ENCODE measurements around the gene ATAD3B.
"Not testable (repeated sequence)": the region's sequence is repeated elsewhere in the genome, so short reads cannot be mapped to it uniquely, and the experiment has no call there.

The ATAD3B gene

DNA sequence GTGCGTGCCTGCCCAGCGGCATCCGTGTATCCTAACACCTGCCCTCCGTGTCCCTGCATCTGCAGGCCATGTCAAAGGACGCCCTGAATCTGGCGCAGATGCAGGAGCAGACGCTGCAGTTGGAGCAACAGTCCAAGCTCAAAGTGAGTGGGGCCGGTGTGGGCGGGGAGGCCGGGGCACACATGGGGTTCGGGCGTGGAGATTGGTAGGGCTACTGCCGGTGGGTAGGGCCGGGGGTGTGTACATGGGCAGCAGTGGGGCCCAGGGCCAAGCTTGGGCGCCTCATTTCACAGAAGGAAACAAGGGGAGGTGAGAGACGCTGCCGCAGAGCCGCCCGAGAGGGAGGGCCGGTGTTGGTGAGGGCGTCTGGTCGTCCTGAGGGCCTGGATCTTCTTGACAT is 20.9 kb upstream of the ATAD3B start:
- DNase-seq (ENCODE audit: low read depth) = not testable (repeated sequence)

DNA sequence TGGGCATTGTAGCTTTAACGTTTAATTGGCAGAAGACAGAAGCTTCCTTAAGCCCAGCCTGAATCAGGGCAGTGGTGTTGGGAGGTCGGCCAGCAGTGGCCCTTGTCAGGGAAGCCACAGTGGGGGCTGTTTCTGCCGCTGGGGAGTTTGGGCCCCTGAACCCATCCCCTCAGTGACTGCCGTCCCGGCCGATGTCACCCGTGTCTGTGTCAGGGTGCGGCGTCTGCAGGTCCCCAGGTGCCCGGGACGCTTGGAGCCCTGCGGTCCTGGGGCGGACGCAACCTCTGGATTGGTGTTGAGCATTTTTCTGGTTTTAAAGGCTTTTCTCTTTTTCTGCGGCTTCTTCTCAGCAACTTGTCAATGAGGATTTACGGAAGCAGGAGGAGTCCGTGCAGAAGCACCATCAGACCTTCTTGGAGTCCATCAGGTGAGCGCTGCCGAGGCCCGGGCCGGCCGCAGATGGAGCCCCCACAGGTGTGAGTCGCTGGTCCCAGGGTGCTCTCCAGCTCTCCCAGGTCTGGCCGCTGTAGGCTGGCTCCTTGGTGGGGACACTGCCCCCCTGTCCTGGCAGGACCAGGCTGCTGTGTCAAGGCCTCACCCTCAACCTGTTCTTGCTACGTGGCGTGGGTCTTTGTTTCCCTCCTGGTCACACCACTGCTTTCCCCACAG is 19.7 kb upstream of the ATAD3B start:
- DNase-seq (ENCODE audit: low read depth) = no peak

DNA sequence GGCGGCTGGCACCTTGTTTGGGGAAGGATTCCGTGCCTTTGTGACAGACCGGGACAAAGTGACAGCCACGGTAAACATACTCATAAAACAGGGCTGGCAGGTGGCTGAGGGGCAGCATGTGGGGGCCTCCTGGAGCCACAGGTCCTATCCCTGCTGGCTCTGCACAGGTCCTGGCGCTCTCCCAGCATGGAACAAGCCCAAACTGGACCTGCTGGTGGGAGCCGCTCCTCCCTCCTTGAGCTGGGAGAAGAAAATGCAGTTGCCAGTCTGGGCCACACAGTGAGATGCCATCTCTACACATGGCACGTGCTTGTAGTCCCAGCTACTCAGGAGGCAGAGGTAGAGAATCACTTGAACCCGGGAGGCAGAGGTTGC is 19.2 kb upstream of the ATAD3B start:
- DNase-seq (ENCODE audit: low read depth) = not testable (repeated sequence)

DNA sequence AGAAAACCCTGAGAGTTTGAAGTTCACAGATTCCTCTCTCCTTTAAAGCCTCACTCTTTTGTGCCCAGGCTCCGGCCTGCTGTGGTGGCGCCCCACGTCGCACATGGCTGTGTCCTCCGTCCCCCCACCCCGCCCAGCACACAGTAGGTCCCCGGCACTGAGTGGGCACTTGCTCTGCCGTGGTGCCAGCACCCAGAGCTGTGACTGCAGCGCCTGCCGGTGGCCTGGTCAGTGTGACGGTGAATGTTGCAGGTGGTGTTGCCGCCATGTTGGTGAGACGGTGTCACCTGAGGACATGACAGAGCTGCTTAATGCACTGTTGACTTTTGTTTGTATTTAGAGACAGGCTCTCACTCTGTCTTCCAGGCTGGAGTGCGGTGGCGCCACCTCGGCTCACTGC is 18.7 kb upstream of the ATAD3B start:
- DNase-seq (ENCODE audit: low read depth) = no peak

DNA sequence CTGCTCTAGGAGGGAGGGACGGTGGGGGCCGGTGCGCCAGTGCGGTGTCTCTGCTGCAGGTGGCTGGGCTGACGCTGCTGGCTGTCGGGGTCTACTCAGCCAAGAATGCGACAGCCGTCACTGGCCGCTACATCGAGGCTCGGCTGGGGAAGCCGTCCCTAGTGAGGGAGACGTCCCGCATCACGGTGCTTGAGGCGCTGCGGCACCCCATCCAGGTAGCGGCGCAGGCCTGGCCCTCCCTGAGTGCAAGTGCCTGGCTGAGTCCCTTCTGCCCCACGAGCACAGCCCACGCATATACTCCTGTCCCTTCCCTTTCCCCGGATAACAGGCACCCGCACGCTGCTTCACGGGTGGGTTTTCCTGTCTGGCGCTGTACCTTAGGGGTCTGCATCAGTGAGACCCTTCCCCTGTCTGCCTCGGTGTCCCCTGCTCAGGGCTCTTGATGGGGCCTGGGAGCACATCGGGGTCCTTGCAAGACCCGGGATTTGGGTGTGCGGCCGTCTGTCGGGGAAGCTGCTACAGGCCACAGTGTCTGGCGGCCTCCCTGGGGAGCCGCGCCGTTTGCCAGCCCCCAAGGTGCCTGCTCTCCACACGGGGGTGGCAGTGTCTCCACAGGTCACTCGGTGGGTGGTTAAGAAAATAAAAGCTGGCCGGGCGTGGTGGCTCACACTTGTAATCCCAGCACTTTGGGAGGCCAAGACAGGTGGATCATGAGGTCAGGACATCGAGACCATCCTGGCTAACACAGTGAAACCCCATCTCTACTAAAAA is 17.1 kb upstream of the ATAD3B start:
- not testable (repeated sequence) for DNase-seq (ENCODE audit: low read depth)

DNA sequence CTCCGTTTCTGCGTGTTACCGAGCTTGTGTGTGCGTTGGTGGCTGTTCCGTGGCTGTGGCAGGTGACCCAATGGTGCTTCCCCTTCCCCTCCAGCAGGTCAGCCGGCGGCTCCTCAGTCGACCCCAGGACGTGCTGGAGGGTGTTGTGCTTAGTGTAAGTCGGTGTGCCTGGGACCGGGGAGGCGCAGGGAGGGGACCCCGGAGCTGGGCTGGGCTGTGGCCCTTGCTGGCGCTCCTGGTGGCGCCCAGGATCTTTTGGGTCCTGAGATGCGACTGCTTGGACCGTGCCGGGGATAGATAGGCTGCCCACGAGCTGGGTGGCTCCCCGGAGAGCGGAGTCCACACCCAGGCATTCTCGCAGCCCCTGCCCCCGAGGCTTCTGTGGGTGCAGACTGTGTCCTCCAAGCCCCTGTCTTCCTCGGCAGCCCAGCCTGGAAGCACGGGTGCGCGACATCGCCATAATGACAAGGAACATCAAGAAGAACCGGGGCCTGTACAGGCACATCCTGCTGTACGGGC is 16.1 kb upstream of the ATAD3B start:
- DNase-seq (ENCODE audit: low read depth) = no peak

DNA sequence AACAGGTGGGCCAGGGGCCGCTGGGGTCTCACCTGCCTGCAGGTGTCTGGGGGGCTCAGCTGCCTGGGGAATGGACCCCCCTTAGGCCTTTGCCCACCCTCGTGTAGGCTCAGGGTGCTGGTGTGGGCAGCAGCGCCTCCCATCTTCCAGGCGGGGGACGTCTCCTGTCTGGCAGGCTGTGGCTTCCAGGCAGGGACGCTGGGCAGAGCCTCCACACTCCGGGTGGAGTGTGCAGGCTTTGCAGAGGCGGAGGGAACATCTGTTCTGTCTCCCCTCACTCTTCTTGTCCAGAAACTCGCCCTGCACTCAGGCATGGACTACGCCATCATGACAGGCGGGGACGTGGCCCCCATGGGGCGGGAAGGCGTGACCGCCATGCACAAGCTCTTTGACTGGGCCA is 15.6 kb upstream of the ATAD3B start:
- not testable (repeated sequence) for DNase-seq (ENCODE audit: low read depth)

DNA sequence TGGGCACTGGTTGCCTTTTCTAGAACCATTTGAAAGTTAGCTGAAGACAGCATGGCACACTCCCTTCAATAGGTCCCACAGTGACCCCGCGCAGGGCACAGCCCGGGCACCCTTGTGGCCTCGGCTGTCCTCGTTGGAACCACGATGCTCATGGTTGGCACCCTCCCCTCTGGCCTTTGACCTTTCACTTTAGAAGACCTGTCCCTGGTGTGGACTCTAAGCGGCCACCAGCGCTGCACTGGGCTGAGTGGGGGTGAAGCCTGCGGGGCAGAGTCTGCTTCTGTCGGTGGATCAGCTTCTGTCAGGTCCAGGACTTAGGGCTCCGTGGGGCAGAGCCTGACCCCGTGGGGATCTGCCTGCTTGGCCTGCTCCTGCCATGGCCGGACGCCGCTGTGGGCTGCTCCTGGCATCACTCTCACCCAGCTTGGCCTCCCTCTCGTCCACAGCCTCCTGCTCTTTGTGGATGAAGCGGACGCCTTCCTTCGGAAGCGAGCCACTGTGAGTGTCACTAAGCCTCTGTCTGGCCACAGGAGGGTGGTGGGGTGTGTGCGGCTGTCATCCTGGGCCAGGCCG is 14.8 kb upstream of the ATAD3B start:
- DNase-seq (ENCODE audit: low read depth) = not testable (repeated sequence)

DNA sequence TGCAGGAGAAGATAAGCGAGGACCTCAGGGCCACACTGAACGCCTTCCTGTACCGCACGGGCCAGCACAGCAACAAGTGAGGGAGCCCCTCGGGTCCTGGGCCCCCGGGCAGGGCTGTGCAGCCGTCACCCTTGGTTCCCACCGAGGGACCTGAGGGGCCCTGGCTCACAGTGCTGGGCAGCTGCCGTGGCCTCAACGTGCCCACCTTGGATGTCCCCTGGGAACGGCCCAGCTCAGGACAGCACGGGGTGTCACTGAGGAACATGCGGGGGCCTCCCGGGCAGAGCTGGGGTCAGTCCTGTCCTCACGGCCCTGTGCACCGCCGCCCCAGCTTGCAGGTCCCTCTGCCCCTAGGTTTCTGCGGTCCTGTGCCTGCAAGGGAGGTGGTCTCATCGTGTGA is 12.4 kb upstream of the ATAD3B start:
- not testable (repeated sequence) for DNase-seq (ENCODE audit: low read depth)

DNA sequence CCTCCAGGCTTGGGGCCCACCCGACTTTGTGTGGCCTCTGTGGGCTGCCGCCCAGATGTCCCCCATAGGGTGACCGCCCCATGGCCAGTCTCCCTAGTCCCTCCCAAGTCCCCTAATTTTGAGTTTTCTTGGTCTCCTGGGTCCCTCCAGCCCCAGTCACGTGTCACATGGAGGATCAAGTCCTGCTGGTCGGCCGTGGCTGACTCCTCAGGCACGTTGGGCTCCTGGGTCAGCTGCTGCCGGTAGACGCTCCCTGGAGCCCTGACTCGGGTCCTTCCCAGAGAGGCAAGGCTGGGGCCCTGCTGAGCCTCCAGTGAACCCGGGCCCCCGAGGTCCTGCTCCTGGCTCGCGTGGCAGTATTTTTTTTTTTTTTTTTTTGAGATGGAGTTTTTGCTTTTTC is 11.9 kb upstream of the ATAD3B start:
- DNase-seq (ENCODE audit: low read depth) = not testable (repeated sequence)

DNA sequence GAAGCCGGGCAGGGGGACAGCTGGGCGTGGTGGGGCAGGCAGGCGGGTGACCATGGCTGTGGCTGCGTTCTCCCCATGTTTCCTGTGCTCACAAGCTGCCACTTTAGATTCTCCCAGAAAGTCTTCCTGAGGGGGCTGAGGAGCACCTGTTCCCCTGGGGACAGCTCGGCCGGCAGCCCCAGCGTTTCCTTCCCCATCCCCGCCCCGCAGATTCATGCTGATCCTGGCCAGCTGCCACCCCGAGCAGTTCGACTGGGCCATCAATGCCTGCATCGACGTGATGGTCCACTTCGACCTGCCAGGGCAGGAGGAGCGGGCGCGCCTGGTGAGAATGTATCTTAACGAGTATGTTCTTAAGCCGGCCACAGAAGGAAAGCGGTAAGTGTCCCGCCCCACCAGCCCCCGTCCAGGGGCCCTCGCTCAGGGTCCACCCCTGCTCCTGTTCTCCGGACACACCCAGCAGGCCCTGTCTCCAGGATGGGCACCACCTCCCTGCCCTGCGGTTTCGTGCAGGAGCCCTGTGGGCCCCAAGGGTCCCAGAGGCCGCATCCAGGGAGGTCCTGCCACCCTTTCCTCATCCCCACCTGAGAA is 10.9 kb upstream of the ATAD3B start:
- no peak for DNase-seq (ENCODE audit: low read depth)

DNA sequence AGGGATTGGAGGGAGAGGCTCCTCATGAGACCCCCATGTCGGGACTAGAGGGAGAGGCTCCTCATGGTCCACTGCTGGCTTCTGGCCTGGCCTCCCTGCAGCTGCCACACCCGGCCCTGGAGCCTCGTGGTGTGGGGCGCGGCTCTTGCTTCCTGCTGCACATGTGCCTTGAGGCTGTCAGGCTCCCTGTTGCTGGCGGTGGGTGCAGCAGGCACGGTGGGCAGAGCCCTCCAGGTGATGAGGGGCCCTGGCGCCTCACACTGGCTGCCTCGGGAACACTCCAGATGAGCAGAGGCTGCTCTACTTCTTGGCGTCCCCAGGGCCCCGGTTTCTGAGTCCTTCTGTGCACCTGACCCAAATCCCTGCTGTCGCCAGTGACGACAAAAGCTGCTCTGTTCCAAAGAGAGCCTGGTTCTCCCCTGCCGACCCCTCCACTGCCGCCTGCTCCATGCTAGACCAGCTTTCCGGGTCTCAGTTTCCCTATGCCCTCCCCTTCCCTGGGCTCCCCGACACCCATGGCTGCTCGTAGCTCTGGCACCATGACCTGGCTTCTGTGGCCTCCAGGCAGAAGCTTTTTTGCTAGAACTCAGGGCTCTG is 9.7 kb upstream of the ATAD3B start:
- DNase-seq (ENCODE audit: low read depth) = no peak

DNA sequence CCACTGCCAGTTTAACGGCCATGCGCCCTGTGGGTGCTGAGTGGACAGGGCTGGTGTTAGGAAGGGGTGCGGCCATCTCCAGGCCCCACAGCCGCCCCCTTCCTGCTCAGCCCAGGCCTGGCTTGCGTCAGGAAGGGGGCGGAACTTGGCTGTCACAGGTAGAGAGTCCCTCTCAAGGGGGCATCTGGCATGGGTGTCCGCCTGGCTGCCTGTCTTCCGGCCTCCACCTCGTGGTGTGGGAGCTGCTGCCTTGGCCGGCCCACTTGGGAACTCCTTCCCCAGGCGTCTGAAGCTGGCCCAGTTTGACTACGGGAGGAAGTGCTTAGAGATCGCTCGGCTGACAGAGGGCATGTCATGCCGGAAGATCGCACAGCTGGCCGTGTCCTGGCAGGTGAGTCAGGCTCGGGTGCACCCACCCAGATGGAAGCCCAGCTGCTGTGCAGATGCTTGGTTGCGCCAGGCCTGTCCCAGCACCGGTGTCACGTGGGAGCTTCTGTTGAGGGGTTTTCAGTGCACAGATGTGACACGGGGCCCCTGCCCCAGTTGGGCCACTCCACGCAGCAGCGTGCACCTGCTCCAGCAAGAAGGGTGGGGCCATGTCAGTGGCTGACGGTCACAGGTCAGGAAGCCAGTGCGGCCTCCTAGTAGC is 9.1 kb upstream of the ATAD3B start:
- no peak for DNase-seq (ENCODE audit: low read depth)

DNA sequence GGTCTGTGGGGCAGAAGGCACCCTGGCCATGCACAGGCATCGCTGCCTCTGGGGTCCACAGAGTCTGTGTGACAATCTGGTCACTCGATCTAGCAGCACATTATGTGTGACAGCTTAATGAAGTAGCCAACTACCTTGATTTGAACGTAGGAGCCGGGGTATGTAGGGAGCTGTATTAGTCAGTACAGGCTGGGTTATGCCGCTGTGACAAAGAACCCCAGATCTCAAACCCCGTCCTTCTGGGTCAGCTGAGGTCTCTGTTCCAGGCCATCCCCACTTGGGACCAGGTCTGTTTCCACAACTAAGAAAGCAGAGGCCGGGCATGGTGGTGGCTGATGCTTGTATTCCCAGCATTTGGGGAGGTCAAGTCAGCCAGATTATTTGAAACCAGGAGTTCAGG is 8.3 kb upstream of the ATAD3B start:
- no peak for DNase-seq (ENCODE audit: low read depth)

DNA sequence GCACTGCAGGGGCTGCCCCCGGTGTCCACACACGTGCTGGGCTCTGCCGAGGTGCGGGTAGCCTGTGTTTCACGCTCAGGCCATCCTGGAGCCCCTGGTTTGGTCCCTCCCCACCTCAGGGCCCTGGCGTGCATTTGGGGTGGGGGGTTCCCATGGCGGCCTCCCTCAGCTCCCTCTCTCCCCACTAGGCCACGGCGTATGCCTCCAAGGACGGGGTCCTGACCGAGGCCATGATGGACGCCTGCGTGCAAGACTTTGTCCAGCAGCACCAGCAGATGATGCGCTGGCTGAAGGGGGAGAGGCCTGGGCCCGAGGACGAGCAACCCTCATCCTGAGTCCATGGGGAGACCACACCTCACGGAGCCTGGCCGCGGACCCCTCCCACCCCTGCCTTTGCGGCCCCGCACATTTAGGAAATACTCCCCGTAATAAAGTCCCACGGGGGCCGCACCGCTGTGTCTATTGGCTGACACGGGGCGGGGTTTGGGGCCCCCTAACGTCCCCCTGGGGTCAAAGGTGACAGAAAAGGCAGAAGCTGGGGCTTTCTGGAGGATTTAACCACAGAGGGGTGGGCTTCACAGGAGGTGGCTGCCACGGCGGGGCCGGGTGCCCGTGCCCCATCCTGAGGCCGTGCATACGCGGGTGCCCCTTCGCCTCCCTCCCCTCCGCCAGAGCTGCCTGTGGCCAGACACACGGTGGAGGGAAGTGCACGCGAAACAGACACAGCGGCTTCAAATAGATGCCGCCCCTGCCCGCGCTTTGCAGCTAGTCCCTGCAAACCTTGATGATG is 3.2 kb upstream of the ATAD3B start:
- not testable (repeated sequence) for DNase-seq (ENCODE audit: low read depth)

DNA sequence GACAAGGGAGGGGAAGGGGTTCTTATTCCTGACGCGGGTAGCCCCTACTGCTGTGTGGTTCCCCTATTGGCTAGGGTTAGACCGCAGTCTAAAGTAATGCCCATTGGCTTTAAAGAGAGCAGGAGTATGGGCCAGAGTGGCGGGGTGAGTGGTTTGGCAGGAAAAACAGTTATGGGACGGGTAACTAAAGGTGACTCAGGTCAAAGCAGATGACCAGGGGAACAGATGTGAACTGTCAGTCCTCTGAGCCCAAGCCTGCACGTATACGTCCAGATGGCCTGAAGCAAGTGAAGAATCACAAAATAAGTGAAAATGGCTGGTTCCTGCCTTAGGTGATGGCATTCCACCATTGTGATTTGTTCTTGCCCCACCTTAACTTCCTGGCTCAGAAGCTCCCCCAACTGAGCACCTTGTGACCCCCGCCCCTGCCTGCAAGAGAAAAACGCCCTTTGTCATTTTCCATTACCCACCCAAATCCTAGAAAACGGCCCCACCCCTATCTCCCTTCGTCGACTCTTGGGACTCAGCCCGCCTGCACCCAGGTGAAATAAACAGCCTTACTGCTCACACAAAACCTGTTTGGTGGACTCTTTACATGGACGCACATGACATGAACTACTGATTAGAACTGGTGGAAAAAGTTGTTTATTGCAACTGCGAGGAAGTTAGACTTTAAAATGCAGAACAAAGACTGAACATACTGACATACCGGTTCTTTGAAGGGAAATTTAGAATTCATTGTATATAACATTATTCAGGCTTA is 758 bp upstream of the ATAD3B start:
- DNase-seq (ENCODE audit: low read depth) = no peak

DNA sequence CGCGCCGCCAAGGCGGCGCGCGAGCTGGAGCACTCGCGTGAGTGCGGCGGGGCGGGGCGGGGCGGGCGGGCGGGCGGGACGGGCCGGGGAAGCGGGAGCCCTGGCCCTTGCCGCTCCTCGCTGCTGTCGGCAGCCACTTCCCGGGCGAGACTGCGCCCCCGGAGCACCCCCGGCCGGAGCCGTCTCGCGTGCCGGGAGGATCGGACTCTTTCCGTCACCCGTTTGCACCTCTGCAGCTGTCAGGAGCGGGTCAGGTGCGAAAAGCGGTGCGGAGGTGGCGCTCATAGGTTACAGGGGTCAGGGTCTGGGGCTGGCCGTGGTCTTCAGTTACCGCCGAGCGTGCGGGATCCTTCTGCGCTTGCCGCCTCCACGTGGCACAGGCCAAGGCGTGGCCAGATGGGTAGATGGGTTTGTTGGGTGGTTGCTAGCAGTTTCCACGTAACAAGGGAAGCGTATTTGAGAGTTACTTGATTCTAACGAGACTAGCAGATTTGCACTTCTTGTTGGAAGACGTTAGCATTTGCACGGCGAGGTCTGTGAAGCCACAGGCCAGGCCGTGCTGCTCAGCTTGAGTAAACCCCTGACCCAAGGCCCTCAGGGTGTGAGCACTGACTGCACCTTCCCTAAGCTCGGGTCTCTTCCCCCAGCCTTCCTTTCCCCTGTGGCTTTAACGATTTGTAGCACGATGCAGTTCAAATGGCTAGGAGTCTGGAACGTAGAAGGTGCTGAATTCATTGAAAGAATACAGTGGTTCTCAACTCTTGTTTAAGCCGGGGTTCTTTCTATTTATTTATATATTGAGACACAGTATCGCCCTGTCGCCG is 700 bp downstream of the ATAD3B start:
- not testable (repeated sequence) for DNase-seq (ENCODE audit: low read depth)

DNA sequence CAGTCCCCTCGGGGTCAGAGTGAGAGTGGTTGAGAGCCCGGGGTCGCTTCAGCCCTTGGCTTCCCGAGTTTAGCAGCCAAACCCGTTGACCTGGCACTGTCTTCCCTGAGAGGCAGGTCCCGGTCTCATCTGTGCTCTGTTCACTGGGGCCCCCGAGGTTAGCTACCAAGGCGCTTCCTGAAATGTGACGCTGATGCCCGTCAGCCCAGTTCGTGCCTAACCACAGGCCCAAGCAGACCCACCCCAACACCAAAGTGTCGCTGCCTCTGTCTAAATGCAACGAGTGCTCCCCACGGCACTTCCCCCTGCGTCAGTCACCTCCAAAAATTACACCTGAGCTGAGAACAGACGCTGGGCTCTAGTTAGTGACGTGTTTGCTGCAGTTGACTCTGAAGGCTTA is 4.4 kb downstream of the ATAD3B start:
- DNase-seq (ENCODE audit: low read depth) = not testable (repeated sequence)

DNA sequence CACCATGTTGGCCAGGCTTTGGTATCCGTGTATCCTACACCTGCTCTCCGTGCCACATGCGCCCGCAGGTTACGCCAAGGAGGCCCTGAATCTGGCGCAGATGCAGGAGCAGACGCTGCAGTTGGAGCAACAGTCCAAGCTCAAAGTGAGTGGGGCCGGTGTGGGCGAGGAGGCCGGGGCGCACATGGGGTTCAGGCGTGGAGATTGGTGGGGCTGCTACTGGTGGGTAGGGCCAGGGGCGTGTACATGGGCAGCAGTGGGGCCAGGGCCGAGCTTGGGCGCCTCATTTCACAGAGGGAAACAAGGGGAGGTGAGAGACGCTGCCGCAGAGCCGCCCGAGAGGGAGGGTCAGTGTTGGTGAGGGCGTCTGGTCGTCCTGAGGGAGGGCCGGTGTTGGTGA is 5.6 kb downstream of the ATAD3B start:
- DNase-seq (ENCODE audit: low read depth) = no peak
